Kidney (tissue), 14 donors: Measurements from ENCODE around the gene MEGF11. TPM values are rescaled to one million over a fixed set of nuclear protein-coding genes. Genes with fewer than 3 reads are reported as not detected.

Source experiments
- DNase-seq, 5 donors: peaks; one replicate each; pipeline ENCODE4 v3.0.0-alpha.2; 2013 to 2020
- FAIRE-seq: peaks from 2 replicates; lab custom pipeline; 2012; peaks lifted over from hg19 to GRCh38; lab: Jason Lieb, UNC
- H3K27ac ChIP-seq, 2 donors: one replicate each; pipeline ENCODE4 v1.7.0; 2013; ENCODE audit warnings: low read depth in 2 of 2, low read length in 2 of 2, inconsistent platforms in 1 of 2
- H3K27me3 ChIP-seq: one replicate; pipeline ENCODE4 v1.7.1; 2013; ENCODE audit warnings: low read length, inconsistent platforms; ENCODE audit not compliant: control insufficient read depth, insufficient read depth
- H3K36me3 ChIP-seq, 3 donors: one replicate each; pipeline versions ENCODE4 v1.7.0 to v1.7.1; 2013; ENCODE audit warnings: low read length in 3 of 3, control low read depth in 1 of 3, inconsistent platforms in 1 of 3; ENCODE audit not compliant: insufficient read depth in 3 of 3, control insufficient read depth in 2 of 3
- H3K4me1 ChIP-seq, 3 donors: one replicate each; pipeline versions ENCODE4 v1.7.0 to v1.7.1; 2013; ENCODE audit warnings: low read length in 3 of 3, inconsistent platforms in 1 of 3, low read depth in 1 of 3; ENCODE audit not compliant: control insufficient read depth in 2 of 3, insufficient read depth in 2 of 3
- H3K4me3 ChIP-seq, 3 donors: one replicate each; pipeline versions ENCODE4 v1.7.0 to v1.8.1; 2013; ENCODE audit warnings: low read length in 3 of 3, control low read depth in 1 of 3, inconsistent platforms in 1 of 3
- H3K9ac ChIP-seq, 3 donors: one replicate each; pipeline versions ENCODE4 v1.7.0 to v1.7.1; 2013; ENCODE audit warnings: low read length in 3 of 3, control low read depth in 1 of 3, inconsistent platforms in 1 of 3
- H3K9me3 ChIP-seq, 3 donors: one replicate each; pipeline versions ENCODE4 v1.7.0 to v1.7.1; 2013; ENCODE audit warnings: low read length in 3 of 3, control low read depth in 1 of 3, inconsistent platforms in 1 of 3; ENCODE audit not compliant: control insufficient read depth in 2 of 3, insufficient read depth in 1 of 3
- intact Hi-C: fragments of 100-400 bp; cut with DNase I; formaldehyde crosslinking; loops from one replicate; pipeline ENCODE4 v1.11.1; 2022
- polyA plus RNA-seq: library from polyadenylated mRNA; stranded (reverse); fragments of 350-450 nt; fragmentation: Illumina TruSeq; extraction: RNeasy Lipid Tissue Mini Kit (QIAGEN cat#74804); gene quantifications from one replicate; pipeline ENCODE4 v1.2.3, GENCODE V29; 2014; ENCODE audit warnings: low read depth, low replicate concordance; ENCODE audit not compliant: insufficient read depth
- total RNA-seq: library from RNA; stranded (reverse); fragmentation: NEBNext Ultra II Directional; extraction: Animal tissue kit (Norgen Biotek cat#: 25700); gene quantifications from one replicate; pipeline ENCODE4 v1.2.1, GENCODE V29; 2021
- TF ChIP-seq, protein P1 (sequence below): IDR thresholded peaks from 3 replicates; pipeline ENCODE4 v1.5.1; 2012; ENCODE audit warnings: mild to moderate bottlenecking, moderate library complexity, borderline replicate concordance; ENCODE audit not compliant: insufficient read depth; ENCODE audit errors: extremely low read depth
- donor health status: control.
- donor health status: control.
- donor health status: control.
- donor health status: control.
- donor health status: control.
- donor health status: DM: yes; HTN: yes; CAD: no.
- donor health status: Normal renal cell carcinoma (clear cell type).

MEGF11 gene
- total and polyA plus RNA-seq, 2 donors from 2014 or later, result 10.4 to 41.8 TPM

- H3K27me3 ChIP-seq, result no peaks in the 10 kb centered on the region
- H3K4me1 ChIP-seq, result peaks cover 0 to 2% (median 0%) of the 10 kb centered on the region in 3 donors
- no peak for FAIRE-seq
- peak in 1 of 5 donors; percentile 47 for DNase-seq
- TF ChIP-seq, protein P1, sequence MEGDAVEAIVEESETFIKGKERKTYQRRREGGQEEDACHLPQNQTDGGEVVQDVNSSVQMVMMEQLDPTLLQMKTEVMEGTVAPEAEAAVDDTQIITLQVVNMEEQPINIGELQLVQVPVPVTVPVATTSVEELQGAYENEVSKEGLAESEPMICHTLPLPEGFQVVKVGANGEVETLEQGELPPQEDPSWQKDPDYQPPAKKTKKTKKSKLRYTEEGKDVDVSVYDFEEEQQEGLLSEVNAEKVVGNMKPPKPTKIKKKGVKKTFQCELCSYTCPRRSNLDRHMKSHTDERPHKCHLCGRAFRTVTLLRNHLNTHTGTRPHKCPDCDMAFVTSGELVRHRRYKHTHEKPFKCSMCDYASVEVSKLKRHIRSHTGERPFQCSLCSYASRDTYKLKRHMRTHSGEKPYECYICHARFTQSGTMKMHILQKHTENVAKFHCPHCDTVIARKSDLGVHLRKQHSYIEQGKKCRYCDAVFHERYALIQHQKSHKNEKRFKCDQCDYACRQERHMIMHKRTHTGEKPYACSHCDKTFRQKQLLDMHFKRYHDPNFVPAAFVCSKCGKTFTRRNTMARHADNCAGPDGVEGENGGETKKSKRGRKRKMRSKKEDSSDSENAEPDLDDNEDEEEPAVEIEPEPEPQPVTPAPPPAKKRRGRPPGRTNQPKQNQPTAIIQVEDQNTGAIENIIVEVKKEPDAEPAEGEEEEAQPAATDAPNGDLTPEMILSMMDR, result no peak
- no peak overlapping the region for H3K4me3 ChIP-seq
- H3K9me3 ChIP-seq, result no peaks in the 10 kb centered on the region
- no peaks in the 10 kb centered on the region for H3K36me3 ChIP-seq
- intact Hi-C loops, result no loop called here
- H3K9ac ChIP-seq, result no peak overlapping the region
- H3K27ac ChIP-seq, result no peak overlapping the region
These were observed 395.7 kb downstream of the MEGF11 start for GRCh38 chr15:65857718-65858402.

GRCh38 chr15:65856821-65857455 lies 396.6 kb downstream of the MEGF11 start:
- peaks cover 0 to 2% (median 0%) of the 10 kb centered on the region in 3 donors for H3K4me1 ChIP-seq
- H3K36me3 ChIP-seq, result no peaks in the 10 kb centered on the region
- H3K9me3 ChIP-seq, result no peaks in the 10 kb centered on the region
- peak in 1 of 5 donors; percentile 51 for DNase-seq
- no peak overlapping the region for H3K27ac ChIP-seq
- no peaks in the 10 kb centered on the region for H3K27me3 ChIP-seq
- H3K4me3 ChIP-seq, result no peak overlapping the region
- no peak for FAIRE-seq
- TF ChIP-seq, protein P1, result peak; percentile 73
- intact Hi-C loops, result no loop called here
- H3K9ac ChIP-seq, result no peak overlapping the region

- Histone ChIP-seq H3K9me3 (no peaks in the 10 kb centered on the region), H3K36me3 (no peaks in the 10 kb centered on the region), H3K27ac (no peak overlapping the region), H3K4me3 (no peak overlapping the region), H3K9ac (no peak overlapping the region), H3K27me3 (no peaks in the 10 kb centered on the region), H3K4me1 (no peaks in the 10 kb centered on the region)
- FAIRE-seq (no peak), DNase-seq (no peak)
- intact Hi-C loops, result no loop called here
- TF ChIP-seq, protein P1, result no peak
These were observed 401.6 kb downstream of the MEGF11 start for GRCh38 chr15:65851981-65852380.
